VCaP (cell line): Measurements from ENCODE around the gene PLXNA2.
A peak's percentile ranks its signal among the peaks of the same experiment; 100 is the strongest.

Experiments used
- H3K27ac ChIP-seq: fragments of 450-650 bp; 2 replicates; pipeline ENCODE4 v1.5.1; 2017
- CTCF ChIP-seq: fragments of 450-650 bp; conservative IDR thresholded peaks from 2 replicates; pipeline ENCODE4 v1.5.1; 2017; ENCODE audit warnings: mild to moderate bottlenecking, moderate library complexity

The PLXNA2 gene

GRCh38 chr1:208093754-208094719, 150.1 kb downstream of the PLXNA2 start:
- TF ChIP-seq CTCF: peak; percentile 91
- no peak overlapping the region for H3K27ac ChIP-seq

DNA sequence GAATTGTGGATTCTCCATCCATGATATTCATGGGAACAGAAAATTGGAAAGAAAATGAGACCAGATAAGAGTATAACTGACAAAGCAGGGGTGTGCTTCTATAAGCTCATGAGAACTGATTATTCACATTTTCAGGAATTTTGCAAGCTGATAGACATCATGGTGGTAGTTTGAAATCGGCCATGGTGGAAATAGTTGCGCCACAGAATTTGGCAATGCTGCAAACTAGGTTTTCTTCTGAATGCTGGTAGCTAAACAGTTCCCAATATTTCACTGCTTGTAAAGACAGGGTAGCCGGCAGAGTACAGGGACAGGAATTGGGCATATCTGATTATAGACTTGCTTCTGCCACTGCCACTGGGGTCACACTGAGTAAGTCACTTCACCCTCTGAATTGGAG, 151.1 kb downstream of the PLXNA2 start:
- no peak for TF ChIP-seq CTCF
- no peak overlapping the region for H3K27ac ChIP-seq

- no peak overlapping the region for H3K27ac ChIP-seq
- TF ChIP-seq CTCF: no peak
Measured at GRCh38 chr1:208090388-208091301, 153.5 kb downstream of the PLXNA2 start.

DNA sequence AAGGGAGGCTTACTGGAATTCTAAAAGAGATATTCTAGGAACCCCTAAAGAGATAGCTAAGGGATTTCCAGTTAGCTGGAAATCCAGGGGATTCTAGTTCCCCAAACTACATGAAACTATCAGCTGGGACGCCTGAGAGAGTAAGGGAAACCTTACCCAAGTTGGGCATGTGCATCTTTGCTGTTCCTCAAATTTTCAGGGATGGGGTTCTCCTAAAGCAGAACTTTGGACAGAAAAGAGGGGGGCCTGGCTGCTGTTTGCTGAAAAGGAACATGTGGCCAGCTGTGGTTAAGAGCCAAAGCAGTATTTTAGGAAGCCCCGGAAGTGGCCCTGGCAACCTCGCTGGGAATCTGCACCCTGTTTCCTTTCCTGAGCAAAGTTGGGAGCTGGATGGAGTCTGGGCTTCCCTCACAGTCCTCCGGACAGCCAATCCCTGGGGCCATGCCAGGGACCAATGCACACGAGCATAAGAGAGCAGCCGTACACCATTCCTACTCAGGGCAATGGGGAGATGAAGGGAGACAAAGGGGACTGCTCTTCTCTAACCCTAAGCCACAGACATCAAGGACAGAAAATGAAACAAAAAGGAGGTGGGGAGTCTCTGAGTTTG, 154.3 kb downstream of the PLXNA2 start:
- TF ChIP-seq CTCF: no peak
- H3K27ac ChIP-seq: no peak overlapping the region

DNA sequence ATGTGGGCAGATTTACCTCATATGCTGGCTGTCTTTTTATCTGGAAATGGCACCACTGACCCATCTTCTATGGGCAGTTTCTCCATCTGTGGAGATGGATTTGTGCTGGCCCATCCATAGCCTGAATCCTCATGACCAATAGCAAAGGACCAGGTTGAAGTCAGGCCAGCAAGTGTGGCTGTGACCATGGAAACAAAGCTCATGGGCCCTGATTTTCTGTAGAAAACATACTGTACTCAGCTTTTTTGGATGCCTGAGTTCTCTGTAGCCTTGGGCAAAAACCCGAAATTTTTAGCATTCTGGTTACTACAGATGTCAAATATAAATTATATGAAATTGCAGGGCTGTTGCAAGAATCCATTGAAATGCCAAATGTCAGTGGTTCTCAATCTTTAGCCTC, 155.0 kb downstream of the PLXNA2 start:
- H3K27ac ChIP-seq: no peak overlapping the region
- no peak for TF ChIP-seq CTCF

- TF ChIP-seq CTCF: no peak
Measured at GRCh38 chr1:208088319-208088718, 155.9 kb downstream of the PLXNA2 start.

More at GRCh38 chr1:208088319-208088718, 155.9 kb downstream of the PLXNA2 start:
- H3K27ac ChIP-seq: no peak overlapping the region
